ENCODE data around the gene PDE11A.
"Not testable (repeated sequence)": the region's sequence is repeated elsewhere in the genome, so short reads cannot be mapped to it uniquely, and the experiment has no call there.

PDE11A gene

DNA sequence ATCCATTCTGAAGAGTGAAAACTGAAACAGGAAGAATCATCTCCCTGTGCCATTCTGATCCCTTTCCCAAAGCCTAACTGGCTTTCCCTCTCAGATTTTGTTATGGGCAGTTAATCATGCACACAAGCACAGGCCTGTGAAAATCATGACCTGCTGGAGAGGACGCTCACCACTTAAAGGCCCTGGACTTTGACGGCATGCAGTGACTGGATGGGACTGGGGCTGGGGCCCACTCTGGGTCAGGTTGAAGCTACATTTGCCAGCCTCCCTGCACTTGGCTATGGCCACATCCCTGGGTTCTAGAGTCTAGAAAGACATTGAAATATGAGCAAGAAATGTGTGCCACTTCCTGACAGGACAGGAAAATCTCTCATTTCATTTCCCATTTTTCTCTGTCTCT is 12.9 kb downstream of the PDE11A start:
- TF ChIP-seq ZFX (IDR thresholded peaks at IDR 0.05): no peak
- TF ChIP-seq, protein P1, sequence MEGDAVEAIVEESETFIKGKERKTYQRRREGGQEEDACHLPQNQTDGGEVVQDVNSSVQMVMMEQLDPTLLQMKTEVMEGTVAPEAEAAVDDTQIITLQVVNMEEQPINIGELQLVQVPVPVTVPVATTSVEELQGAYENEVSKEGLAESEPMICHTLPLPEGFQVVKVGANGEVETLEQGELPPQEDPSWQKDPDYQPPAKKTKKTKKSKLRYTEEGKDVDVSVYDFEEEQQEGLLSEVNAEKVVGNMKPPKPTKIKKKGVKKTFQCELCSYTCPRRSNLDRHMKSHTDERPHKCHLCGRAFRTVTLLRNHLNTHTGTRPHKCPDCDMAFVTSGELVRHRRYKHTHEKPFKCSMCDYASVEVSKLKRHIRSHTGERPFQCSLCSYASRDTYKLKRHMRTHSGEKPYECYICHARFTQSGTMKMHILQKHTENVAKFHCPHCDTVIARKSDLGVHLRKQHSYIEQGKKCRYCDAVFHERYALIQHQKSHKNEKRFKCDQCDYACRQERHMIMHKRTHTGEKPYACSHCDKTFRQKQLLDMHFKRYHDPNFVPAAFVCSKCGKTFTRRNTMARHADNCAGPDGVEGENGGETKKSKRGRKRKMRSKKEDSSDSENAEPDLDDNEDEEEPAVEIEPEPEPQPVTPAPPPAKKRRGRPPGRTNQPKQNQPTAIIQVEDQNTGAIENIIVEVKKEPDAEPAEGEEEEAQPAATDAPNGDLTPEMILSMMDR (conservative IDR thresholded peaks at IDR 0.05): no peak

DNA sequence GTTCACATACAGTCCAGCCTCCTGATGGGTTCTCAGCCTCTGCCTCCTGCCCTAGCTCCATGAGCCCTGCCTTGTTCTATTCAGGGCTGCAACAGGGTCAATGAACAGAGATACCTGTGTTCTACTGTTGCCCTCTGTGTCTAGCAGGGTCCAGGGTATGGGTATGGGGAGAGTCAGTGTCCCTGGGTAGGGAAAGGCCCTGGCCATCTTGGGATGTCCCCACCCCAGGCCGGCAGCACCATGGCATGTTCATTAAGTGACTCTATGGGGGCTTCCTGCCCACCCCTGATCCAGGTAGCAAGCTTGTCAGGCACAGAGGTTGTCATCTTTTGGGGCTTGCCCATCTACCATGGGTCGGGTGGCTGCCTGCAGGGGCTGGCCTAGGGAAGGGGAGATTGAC is 13.5 kb downstream of the PDE11A start:
- no peak for TF ChIP-seq ZFX (IDR thresholded peaks at IDR 0.05)
- TF ChIP-seq, protein P1 (conservative IDR thresholded peaks at IDR 0.05): no peak
- H3K27ac ChIP-seq: no peak overlapping the region

More for the DNA sequence above, 12.9 kb downstream of the PDE11A start:
- no peak overlapping the region for H3K27ac ChIP-seq

DNA sequence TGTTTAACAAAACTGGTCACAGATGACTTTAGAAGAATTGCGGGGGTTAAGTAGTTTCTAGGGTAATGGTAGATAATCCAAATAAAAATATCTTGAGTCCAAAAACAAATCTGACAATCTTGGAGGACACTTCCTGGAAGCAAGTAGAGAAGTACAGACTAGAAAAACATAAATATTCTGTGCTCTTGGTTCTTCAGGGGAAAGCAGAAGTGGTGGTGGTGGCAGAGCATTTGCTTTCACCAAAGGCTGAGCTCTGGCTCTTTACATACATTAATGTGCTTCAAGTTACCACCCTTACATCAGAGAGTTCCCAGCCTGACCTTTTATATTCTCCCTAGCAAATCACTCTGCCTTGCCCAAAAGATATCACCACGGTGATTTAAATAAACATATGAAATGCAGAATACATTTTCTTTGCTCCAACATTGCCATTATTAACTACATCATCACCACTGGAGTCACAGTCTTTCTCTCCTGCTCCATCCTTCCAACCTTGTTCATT is 15.3 kb downstream of the PDE11A start:
- TF ChIP-seq ZFX (IDR thresholded peaks at IDR 0.05): no peak
- TF ChIP-seq, protein P1 (conservative IDR thresholded peaks at IDR 0.05): no peak
- H3K27ac ChIP-seq: no peak overlapping the region

DNA sequence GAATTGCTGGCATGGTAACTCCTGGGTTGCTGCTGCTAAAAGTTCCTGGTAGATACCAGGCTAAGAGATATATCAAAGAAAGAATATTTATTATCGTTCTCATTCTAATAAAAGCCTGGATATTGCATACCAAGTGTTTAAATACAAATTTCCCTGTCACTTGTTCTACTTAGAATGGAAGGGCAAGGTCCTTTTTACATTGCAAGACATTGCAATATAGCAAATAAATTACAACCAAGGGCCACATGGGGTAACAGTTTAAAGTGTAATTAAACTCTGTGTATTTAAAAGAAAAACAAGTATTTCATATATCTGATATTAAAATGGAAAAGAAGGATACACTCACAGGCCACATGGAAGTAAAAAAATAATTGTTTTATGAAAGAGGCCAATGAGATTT is 16.2 kb downstream of the PDE11A start:
- TF ChIP-seq ZFX (IDR thresholded peaks at IDR 0.05): no peak
- TF ChIP-seq, protein P1 (conservative IDR thresholded peaks at IDR 0.05): no peak
- no peak overlapping the region for H3K27ac ChIP-seq

DNA sequence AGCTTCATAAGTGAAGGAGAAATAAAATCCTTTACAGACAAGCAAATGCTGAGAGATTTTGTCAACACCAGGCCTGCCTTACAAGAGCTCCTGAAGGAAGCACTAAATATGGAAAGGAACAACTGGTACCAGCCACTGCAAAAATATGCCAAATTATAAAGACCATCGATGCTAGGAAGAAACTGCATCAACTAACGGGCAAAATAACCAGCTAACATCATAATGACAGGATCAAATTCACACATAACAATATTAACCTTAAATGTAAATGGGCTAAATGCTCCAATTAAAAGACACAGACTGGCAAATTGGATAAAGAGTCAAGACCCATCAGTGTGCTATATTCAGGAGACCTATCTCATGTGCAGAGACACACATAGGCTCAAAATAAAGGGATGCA is 21.3 kb downstream of the PDE11A start:
- H3K27ac ChIP-seq: not testable (repeated sequence)

DNA sequence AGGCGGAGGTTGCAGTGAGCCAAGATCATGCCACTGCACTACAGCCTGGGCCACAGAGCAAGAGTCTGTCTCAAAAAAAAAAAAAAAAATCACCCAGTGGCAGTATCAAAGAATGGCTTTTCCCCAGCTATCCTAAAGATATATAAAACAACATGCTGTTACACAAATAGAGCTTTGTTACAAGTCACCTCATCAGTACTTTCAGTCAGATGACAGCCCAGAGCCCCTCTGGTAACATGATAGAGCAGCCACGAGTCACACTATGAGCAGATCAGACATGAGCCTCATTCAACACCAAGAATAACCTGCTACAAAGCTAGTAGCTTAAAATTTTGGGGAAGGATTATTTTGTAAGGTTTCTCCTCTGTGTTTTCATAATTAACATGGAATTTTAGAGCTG is 25.2 kb downstream of the PDE11A start:
- H3K27ac ChIP-seq: no peak overlapping the region
- TF ChIP-seq, protein P1 (conservative IDR thresholded peaks at IDR 0.05): no peak
- no peak for TF ChIP-seq ZFX (IDR thresholded peaks at IDR 0.05)

DNA sequence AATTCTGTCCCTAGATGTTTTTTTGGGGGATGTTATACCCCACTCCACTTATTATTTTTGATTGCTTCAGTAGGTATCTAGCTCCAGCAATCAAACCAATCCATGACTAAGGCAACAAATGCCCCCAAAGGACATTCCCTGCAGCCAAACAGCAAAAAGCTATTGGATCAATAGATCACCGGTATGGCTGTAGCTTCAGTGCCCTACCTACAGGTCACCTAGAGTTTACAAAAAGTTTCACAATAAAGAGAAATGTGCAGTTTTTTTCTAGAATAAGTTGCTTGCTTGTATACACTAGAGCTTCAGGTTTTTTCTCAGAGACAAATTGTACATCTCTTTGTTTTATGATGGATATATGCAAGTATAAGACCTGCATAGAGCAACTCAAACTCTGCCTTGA is 27.7 kb downstream of the PDE11A start:
- H3K27ac ChIP-seq: no peak overlapping the region

DNA sequence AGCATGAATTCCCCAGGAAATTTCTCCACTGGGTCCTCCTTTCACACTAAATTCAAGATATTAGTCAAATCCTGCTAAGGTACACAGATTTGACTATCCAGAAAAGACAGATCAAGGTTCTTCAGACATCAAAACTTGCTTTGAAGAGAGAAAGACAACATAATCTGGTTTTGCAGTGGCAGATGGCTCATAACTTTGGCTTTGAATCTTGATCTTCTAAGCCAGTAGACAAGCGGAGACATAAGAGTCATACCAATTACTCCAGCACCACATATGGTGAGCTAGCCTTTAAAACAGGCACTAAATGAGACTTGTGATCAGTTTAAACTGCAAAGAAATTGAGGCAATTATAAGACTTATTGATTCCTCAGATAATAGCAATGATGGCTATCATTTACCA is 29.3 kb downstream of the PDE11A start:
- H3K27ac ChIP-seq: no peak overlapping the region
- TF ChIP-seq ZFX (IDR thresholded peaks at IDR 0.05): no peak
- TF ChIP-seq, protein P1 (conservative IDR thresholded peaks at IDR 0.05): no peak

More for the DNA sequence above, 27.7 kb downstream of the PDE11A start:
- TF ChIP-seq, protein P1 (conservative IDR thresholded peaks at IDR 0.05): no peak
- TF ChIP-seq ZFX (IDR thresholded peaks at IDR 0.05): no peak

DNA sequence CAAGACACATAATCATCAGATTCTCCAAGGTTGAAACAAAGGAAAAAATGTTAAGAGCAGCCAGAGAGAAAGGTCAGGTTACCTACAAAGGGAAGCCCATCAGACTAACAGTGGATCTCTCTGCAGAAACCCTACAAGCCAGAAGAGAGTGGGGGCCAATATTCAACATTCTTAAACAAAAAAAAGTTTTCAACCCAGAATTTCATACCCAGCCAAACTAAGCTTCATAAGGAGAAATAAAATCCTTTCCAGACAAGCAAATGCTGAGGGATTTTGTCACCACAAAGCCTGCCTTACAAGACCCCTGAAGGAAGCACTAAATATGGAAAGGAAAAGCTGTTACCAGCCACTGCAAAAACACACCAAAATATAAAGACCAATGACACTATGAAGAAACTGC is 39.0 kb downstream of the PDE11A start:
- not testable (repeated sequence) for H3K27ac ChIP-seq

Measured in C4-2B (cell line).